HepG2 (cell line): Measurements from ENCODE around the gene AGXT. TPM values are rescaled to one million over a fixed set of nuclear protein-coding genes. Genes with fewer than 3 reads are reported as not detected.

ENCODE experiments used
- ARHGAP35 ChIP-seq: sonication (generic); formaldehyde crosslinking; IDR thresholded peaks from 2 replicates; pipeline ENCODE4 v1.9.0; 2022; ENCODE audit warnings: mild to moderate bottlenecking, inconsistent platforms, moderate library complexity, missing genetic modification reagents, borderline replicate concordance
- DDIT3 ChIP-seq: sonication (generic); formaldehyde crosslinking; IDR thresholded peaks from 2 replicates; pipeline ENCODE4 v1.4.0; 2020; ENCODE audit warnings: mild to moderate bottlenecking, missing genetic modification reagents
- HHEX ChIP-seq: IDR thresholded peaks from 2 replicates; pipeline ENCODE4 v1.6.1; 2016; ENCODE audit warnings: control low read depth
- HOXA3 ChIP-seq: sonication (generic); formaldehyde crosslinking; IDR thresholded peaks from 2 replicates; pipeline ENCODE4 v1.5.0; 2020; ENCODE audit warnings: missing genetic modification reagents
- NAIF1 ChIP-seq: sonication (generic); formaldehyde crosslinking; IDR thresholded peaks from 2 replicates; pipeline ENCODE4 v1.5.0; 2020; ENCODE audit warnings: mild to moderate bottlenecking, missing genetic modification reagents, borderline replicate concordance
- NCOA2 ChIP-seq: sonication (generic); formaldehyde crosslinking; IDR thresholded peaks from 2 replicates; pipeline ENCODE4 v1.8.0; 2022; ENCODE audit warnings: inconsistent platforms
- NR0B2 ChIP-seq: sonication (generic); formaldehyde crosslinking; IDR thresholded peaks from 2 replicates; pipeline ENCODE4 v1.4.0; 2020; ENCODE audit warnings: mild to moderate bottlenecking, missing genetic modification reagents
- NR2F6 ChIP-seq, 2 experiments: IDR thresholded peaks; 2 replicates each; pipeline ENCODE4 v1.6.1; 2016; ENCODE audit warnings: antibody characterized with exemption in 1 of 2, mild to moderate bottlenecking in 1 of 2
- PPARG ChIP-seq: conservative IDR thresholded peaks from 2 replicates; pipeline ENCODE4 v1.6.1; 2016; ENCODE audit warnings: missing biosample characterization, missing genetic modification reagents
- RELA ChIP-seq: sonication (generic); formaldehyde crosslinking; IDR thresholded peaks from 2 replicates; pipeline ENCODE4 v1.4.0; 2020; ENCODE audit warnings: missing genetic modification reagents
- SNAPC4 ChIP-seq: sonication (generic); formaldehyde crosslinking; IDR thresholded peaks from 2 replicates; pipeline ENCODE4 v1.4.0; 2020; ENCODE audit warnings: mild to moderate bottlenecking, missing genetic modification reagents
- TAF15 ChIP-seq: fragments of 200-400 bp; formaldehyde crosslinking; IDR thresholded peaks from one replicate; pipeline ENCODE4 v1.6.1; 2018; ENCODE audit warnings: mild to moderate bottlenecking, low read depth, low read length; ENCODE audit not compliant: poor library complexity, severe bottlenecking
- TBX2 ChIP-seq: sonication (generic); formaldehyde crosslinking; IDR thresholded peaks from 2 replicates; pipeline ENCODE4 v1.5.0; 2020; ENCODE audit warnings: missing genetic modification reagents, mild to moderate bottlenecking, borderline replicate concordance
- THAP9 ChIP-seq: sonication (generic); formaldehyde crosslinking; IDR thresholded peaks from 2 replicates; pipeline ENCODE4; 2020; ENCODE audit warnings: missing genetic modification reagents, mild to moderate bottlenecking, borderline replicate concordance
- ZBTB7B ChIP-seq: sonication (generic); formaldehyde crosslinking; IDR thresholded peaks from 2 replicates; pipeline ENCODE4 v1.4.0; 2020; ENCODE audit warnings: missing genetic modification reagents
- ZFP82 ChIP-seq: sonication (generic); formaldehyde crosslinking; IDR thresholded peaks from 2 replicates; pipeline ENCODE4 v1.5.1; 2020; ENCODE audit warnings: mild to moderate bottlenecking, missing genetic modification reagents, borderline replicate concordance
- ZMYM4 ChIP-seq: sonication (generic); formaldehyde crosslinking; IDR thresholded peaks from 2 replicates; pipeline ENCODE4 v1.8.1; 2023; ENCODE audit warnings: mild to moderate bottlenecking, missing genetic modification reagents
- ZNF263 ChIP-seq: sonication (generic); formaldehyde crosslinking; IDR thresholded peaks from 2 replicates; pipeline ENCODE4 v1.4.0; 2020; ENCODE audit warnings: missing genetic modification reagents
- ZNF883 ChIP-seq: sonication (generic); formaldehyde crosslinking; IDR thresholded peaks from 2 replicates; pipeline ENCODE4 v1.5.1; 2020; ENCODE audit warnings: mild to moderate bottlenecking, missing genetic modification reagents; ENCODE audit errors: not compliant biosample characterization
- ZSCAN25 ChIP-seq: sonication (generic); formaldehyde crosslinking; IDR thresholded peaks from 2 replicates; pipeline ENCODE4 v1.8.0; 2022; ENCODE audit warnings: mild to moderate bottlenecking, missing genetic modification reagents
- polyA plus RNA-seq, 8 experiments: library from polyadenylated mRNA; depleted of rRNA in 3 of 8; stranded (reverse) in 7 of 8; unstranded in 1 of 8; fragments of >200 nt; fragmentation: Illumina TruSeq in 4 of 8; extraction: Trizol in 4 of 8; gene quantifications; 2 replicates each; pipeline versions ENCODE4 v1.2.1 to v1.2.3, GENCODE V29; 2011 to 2016; ENCODE audit warnings: low read depth in 4 of 8, missing spikeins in 1 of 8, mixed read lengths in 1 of 8; ENCODE audit not compliant: insufficient read depth in 1 of 8
- total RNA-seq, 5 experiments: library from RNA; depleted of rRNA; stranded (reverse); fragments of >200 nt; fragmentation: Illumina TruSeq; extraction: Trizol; gene quantifications; 2 replicates each; pipeline ENCODE4 v1.2.3, GENCODE V29; 2016; ENCODE audit warnings: low read depth in 1 of 5

AGXT gene
- total and polyA plus RNA-seq, 2 of the 13 experiments (the other 11 are each of a cell fraction or from before 2014, with no cell fraction given): 41.9 to 96.1 TPM

GRCh38 chr2:240851078-240851991 lies 17.3 kb upstream of the AGXT start (continued):
- TF ChIP-seq ZNF883 (CRISPR knock-in tag) (no peak), TBX2 (CRISPR knock-in tag) (peak; percentile 47; the same call in 1 of the 2 replicates), ZBTB7B (CRISPR knock-in tag) (peak; percentile 47; the same call in 1 of the 2 replicates), ZSCAN25 (CRISPR knock-in tag) (peak; percentile 56; the same call in 1 of the 2 replicates), HHEX (CRISPR knock-in tag) (no peak), PPARG (CRISPR knock-in tag) (peak; percentile 55; the same call in 1 of the 2 replicates), THAP9 (CRISPR knock-in tag) (0 out of 2 replicates have a peak, but pooled peaks have one; percentile 47), HOXA3 (CRISPR knock-in tag) (peak; percentile 22; the same call in 1 of the 2 replicates), NAIF1 (CRISPR knock-in tag) (no peak), DDIT3 (no peak), SNAPC4 (CRISPR knock-in tag) (no peak), NR2F6 (IDR thresholded peaks at IDR 0.05) (peak; percentile 93), NR2F6 (CRISPR knock-in tag; IDR thresholded peaks at IDR 0.05) (peak; percentile 93), ZFP82 (CRISPR knock-in tag) (no peak), ARHGAP35 (CRISPR knock-in tag) (peak; percentile 71; the same call in 1 of the 2 replicates), RELA (0 out of 2 replicates have a peak, but pooled peaks have one; percentile 48), TAF15 (no peak), ZNF263 (CRISPR knock-in tag) (peak; percentile 88), NCOA2 (CRISPR knock-in tag) (peak; percentile 36; the same call in 1 of the 2 replicates), ZMYM4 (CRISPR knock-in tag) (peak; percentile 27; the same call in 1 of the 2 replicates), NR0B2 (CRISPR knock-in tag) (peak; percentile 18; the same call in 1 of the 2 replicates)
